ENCODE results near the gene PHF12. TPM values are rescaled to one million over a fixed set of nuclear protein-coding genes. Genes with fewer than 3 reads are reported as not detected.

Gene PHF12
- total RNA-seq: 10 to 100 TPM; 47.4 to 48.5 TPM

- POLR2A ChIA-PET: interaction anchor here (0.5 to 1.2 kb wide), 8 partner anchors 10 to 352 kb away, joined by 3 to 12 read pairs (median 4); partner anchors contain the start of genes PROCA1 and RPL23A
Measured at GRCh38 chr17:28951428-28951990, at the start of gene PHF12. TSS of gene PHF12 (minus strand) at chr17:28951518. CDS start at chr17:28950960, 558 bp downstream.

GRCh38 chr17:29000973-29001372 lies 49.7 kb upstream of the PHF12 start:
- ChIA-PET CTCF (interaction anchor here (0.7 kb wide), 1 partner anchor 8 kb away, joined by 4 read pairs; no protein-coding TSS in a partner anchor), POLR2A (no interaction called here)

More at GRCh38 chr17:28951428-28951990, at the start of gene PHF12:
- CTCF ChIA-PET: interaction anchor here (0.7 to 6.2 kb wide), 4 partner anchors 29 to 224 kb away, joined by 3 to 53 read pairs (median 4); partner anchors contain the start of genes FLOT2, NEK8 and TLCD1

GRCh38 chr17:28999206-28999605 lies 47.9 kb upstream of the PHF12 start:
- ChIA-PET POLR2A (no interaction called here), CTCF (no interaction called here)

- CTCF ChIA-PET: no interaction called here
Measured at GRCh38 chr17:28997806-28998205, 46.5 kb upstream of the PHF12 start.

GRCh38 chr17:28996554-28997096 lies 45.3 kb upstream of the PHF12 start:
- CTCF ChIA-PET: no interaction called here
- POLR2A ChIA-PET: no interaction called here

More at GRCh38 chr17:28997806-28998205, 46.5 kb upstream of the PHF12 start:
- POLR2A ChIA-PET: no interaction called here

GRCh38 chr17:28993645-28994426 lies 42.5 kb upstream of the PHF12 start:
- POLR2A ChIA-PET: interaction anchor here (0.7 kb wide), 1 partner anchor 16 kb away, joined by 3 read pairs; no protein-coding TSS in a partner anchor

GRCh38 chr17:28992625-28993600 lies 41.6 kb upstream of the PHF12 start:
- CTCF ChIA-PET: interaction anchor here (1.0 to 1.2 kb wide), 2 partner anchors 8 to 27 kb away, joined by 4 to 5 read pairs; no protein-coding TSS in a partner anchor

More at GRCh38 chr17:28993645-28994426, 42.5 kb upstream of the PHF12 start:
- CTCF ChIA-PET: interaction anchor here (1.2 kb wide), 1 partner anchor 28 kb away, joined by 5 read pairs; no protein-coding TSS in a partner anchor

GRCh38 chr17:28992185-28992584 lies 40.9 kb upstream of the PHF12 start:
- ChIA-PET CTCF (interaction anchor here (1.0 kb wide), 1 partner anchor 9 kb away, joined by 4 read pairs; no protein-coding TSS in a partner anchor), POLR2A (no interaction called here)

More at GRCh38 chr17:28992625-28993600, 41.6 kb upstream of the PHF12 start:
- POLR2A ChIA-PET: no interaction called here

GRCh38 chr17:28991779-28992178 lies 40.5 kb upstream of the PHF12 start:
- POLR2A ChIA-PET: no interaction called here
- CTCF ChIA-PET: no interaction called here

GRCh38 chr17:28989028-28989427 lies 37.7 kb upstream of the PHF12 start:
- ChIA-PET CTCF (no interaction called here), POLR2A (no interaction called here)

GRCh38 chr17:28988475-28988874 lies 37.2 kb upstream of the PHF12 start:
- CTCF ChIA-PET: no interaction called here
- POLR2A ChIA-PET: no interaction called here

GRCh38 chr17:28986714-28987655 lies 35.7 kb upstream of the PHF12 start:
- ChIA-PET CTCF (interaction anchor here (1.5 kb wide), 1 partner anchor 21 kb away, joined by 5 read pairs; no protein-coding TSS in a partner anchor), POLR2A (no interaction called here)

GRCh38 chr17:28985950-28986713 lies 34.8 kb upstream of the PHF12 start:
- CTCF ChIA-PET: interaction anchor here (1.1 to 1.5 kb wide), 2 partner anchors 20 to 131 kb away, joined by 3 to 5 read pairs; no protein-coding TSS in a partner anchor

GRCh38 chr17:28983286-28984230 lies 32.2 kb upstream of the PHF12 start:
- POLR2A ChIA-PET: no interaction called here
- CTCF ChIA-PET: interaction anchor here (0.7 to 1.1 kb wide), 3 partner anchors 127 to 133 kb away, joined by 3 read pairs; no protein-coding TSS in a partner anchor

More at GRCh38 chr17:28985950-28986713, 34.8 kb upstream of the PHF12 start:
- POLR2A ChIA-PET: no interaction called here

- POLR2A ChIA-PET: no interaction called here
Measured at GRCh38 chr17:28982131-28982793, 30.9 kb upstream of the PHF12 start.

More at GRCh38 chr17:28982131-28982793, 30.9 kb upstream of the PHF12 start:
- CTCF ChIA-PET: interaction anchor here (1.5 kb wide), 1 partner anchor 135 kb away, joined by 4 read pairs; no protein-coding TSS in a partner anchor
